Mucosa of rectum (tissue), 2 donors: ENCODE results near the gene CUBN.

Experiments
- H3K27ac ChIP-seq, 2 donors: one replicate each; pipeline ENCODE4 v1.7.0; 2013; ENCODE audit warnings: inconsistent platforms in 2 of 2, low read depth in 2 of 2, low read length in 2 of 2
- H3K27me3 ChIP-seq, 2 donors: one replicate each; pipeline ENCODE4 v1.7.0; 2013; ENCODE audit warnings: low read length in 2 of 2; ENCODE audit not compliant: control insufficient read depth in 2 of 2, insufficient read depth in 2 of 2
- H3K36me3 ChIP-seq, 2 donors: one replicate each; pipeline ENCODE4 v1.7.0; 2013; ENCODE audit warnings: low read length in 2 of 2; ENCODE audit not compliant: control insufficient read depth in 2 of 2, insufficient read depth in 2 of 2
- H3K4me1 ChIP-seq, 2 donors: one replicate each; pipeline ENCODE4 v1.7.0; 2013; ENCODE audit warnings: low read length in 2 of 2, mild to moderate bottlenecking in 1 of 2; ENCODE audit not compliant: control insufficient read depth in 2 of 2, insufficient read depth in 2 of 2
- H3K4me3 ChIP-seq, 2 donors: one replicate each; pipeline ENCODE4 v1.7.0; 2013; ENCODE audit warnings: low read length in 2 of 2
- H3K9ac ChIP-seq, 2 donors: one replicate each; pipeline ENCODE4 v1.7.0; 2013; ENCODE audit warnings: low read length in 2 of 2, low read depth in 1 of 2, mild to moderate bottlenecking in 1 of 2
- H3K9me3 ChIP-seq, 2 donors: one replicate each; pipeline ENCODE4 v1.7.0; 2013; ENCODE audit warnings: low read length in 2 of 2; ENCODE audit not compliant: control insufficient read depth in 2 of 2
- donor health status: healthy.
- donor health status: Normal muscosa, but diverticular disease.

CUBN gene

DNA sequence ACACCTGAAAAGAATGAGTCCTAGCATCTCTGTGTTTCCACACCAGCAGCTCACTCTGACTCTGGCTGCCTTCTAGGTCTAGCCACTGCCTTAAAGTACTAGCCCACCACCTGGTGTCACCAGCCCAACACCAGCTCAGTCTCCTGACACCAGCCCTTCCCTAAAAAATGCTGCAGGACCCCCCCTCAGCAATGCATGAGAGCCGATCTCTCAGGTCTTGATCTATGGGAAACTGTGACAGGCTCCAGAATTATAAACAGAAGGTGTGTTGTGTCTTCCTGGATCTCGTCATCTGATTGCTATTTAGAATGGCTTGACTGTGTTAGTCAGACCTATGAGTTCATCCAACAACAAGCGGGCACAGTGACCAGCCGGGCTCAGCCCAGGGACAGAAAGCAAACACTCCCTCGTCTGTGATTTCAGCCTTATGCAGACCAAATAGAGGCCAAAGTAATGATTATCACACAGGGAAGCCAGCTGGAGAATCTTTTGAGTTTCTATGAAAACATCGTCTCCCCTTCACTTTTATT lies 66.6 kb downstream of the CUBN start:
- no peak overlapping the region for H3K4me3 ChIP-seq
- H3K36me3 ChIP-seq = no peaks in the 10 kb centered on the region
- no peak overlapping the region for H3K27ac ChIP-seq
- no peak overlapping the region for H3K9ac ChIP-seq
- H3K9me3 ChIP-seq = no peaks in the 10 kb centered on the region
- no peaks in the 10 kb centered on the region for H3K27me3 ChIP-seq
- H3K4me1 ChIP-seq = no peaks in the 10 kb centered on the region

DNA sequence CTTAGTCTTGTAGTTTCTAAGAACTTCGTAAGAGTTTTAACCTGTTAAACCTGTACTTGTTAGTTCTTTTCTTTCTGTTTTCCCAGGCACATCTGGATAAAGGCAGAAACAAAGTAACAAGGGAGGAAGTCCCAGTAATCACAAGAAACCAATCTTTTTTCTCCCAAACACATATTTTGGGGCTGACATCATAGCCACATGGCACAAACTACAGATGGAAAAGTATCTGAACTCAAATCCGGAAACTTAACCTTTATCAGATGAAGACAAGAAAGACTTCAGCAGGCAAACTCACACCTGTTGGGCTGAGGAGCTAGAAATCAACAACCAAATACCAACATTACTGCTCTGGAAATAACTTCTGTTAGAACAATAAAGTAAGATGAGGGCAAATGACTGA lies 67.1 kb downstream of the CUBN start:
- Histone ChIP-seq H3K4me3 (no peak overlapping the region), H3K27me3 (no peaks in the 10 kb centered on the region), H3K9me3 (no peaks in the 10 kb centered on the region), H3K9ac (no peak overlapping the region), H3K27ac (no peak overlapping the region), H3K36me3 (no peaks in the 10 kb centered on the region), H3K4me1 (no peaks in the 10 kb centered on the region)

DNA sequence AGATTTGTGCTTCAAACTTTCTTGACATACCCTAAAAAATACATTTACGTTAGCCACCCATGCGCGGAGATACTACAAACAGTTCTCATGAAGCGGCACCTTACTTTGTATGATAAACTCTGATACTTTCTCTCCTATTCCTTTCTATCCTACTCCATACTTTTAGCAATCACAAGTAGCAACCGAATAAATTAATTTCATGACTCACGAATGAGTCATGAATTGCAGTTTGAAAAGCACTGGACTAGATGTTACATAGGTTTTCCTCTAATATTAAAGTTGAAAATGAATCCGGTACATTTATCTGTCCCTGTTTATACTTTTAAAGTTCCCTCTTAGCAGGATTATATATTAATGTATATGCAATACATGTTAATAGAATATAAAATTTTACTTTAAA lies 67.6 kb downstream of the CUBN start:
- H3K27ac ChIP-seq = no peak overlapping the region
- H3K36me3 ChIP-seq = no peaks in the 10 kb centered on the region
- H3K27me3 ChIP-seq = no peaks in the 10 kb centered on the region
- no peak overlapping the region for H3K4me3 ChIP-seq
- no peaks in the 10 kb centered on the region for H3K9me3 ChIP-seq
- H3K4me1 ChIP-seq = no peaks in the 10 kb centered on the region
- no peak overlapping the region for H3K9ac ChIP-seq

DNA sequence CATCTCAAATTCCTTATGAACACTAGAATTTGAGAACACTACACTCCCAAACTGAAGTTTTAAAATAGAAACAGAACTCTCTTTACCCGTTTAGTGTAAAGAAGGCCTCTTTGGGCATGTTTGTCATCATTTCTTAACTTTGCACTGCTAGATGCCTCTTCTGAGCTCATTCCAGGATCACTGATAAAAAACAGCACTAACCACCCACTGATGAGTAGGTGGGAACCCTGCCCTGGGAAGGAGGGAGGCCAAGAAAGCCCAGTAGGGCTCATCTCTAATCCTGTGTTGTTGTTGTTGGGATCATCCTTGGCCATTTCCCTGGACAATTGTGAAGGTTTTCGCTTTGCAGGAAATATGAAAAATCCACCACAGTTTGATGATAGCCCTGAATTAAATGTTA lies 68.2 kb downstream of the CUBN start:
- Histone ChIP-seq H3K27me3 (no peaks in the 10 kb centered on the region), H3K4me3 (no peak overlapping the region), H3K9ac (no peak overlapping the region), H3K4me1 (no peaks in the 10 kb centered on the region), H3K27ac (no peak overlapping the region), H3K9me3 (no peaks in the 10 kb centered on the region), H3K36me3 (no peaks in the 10 kb centered on the region)

DNA sequence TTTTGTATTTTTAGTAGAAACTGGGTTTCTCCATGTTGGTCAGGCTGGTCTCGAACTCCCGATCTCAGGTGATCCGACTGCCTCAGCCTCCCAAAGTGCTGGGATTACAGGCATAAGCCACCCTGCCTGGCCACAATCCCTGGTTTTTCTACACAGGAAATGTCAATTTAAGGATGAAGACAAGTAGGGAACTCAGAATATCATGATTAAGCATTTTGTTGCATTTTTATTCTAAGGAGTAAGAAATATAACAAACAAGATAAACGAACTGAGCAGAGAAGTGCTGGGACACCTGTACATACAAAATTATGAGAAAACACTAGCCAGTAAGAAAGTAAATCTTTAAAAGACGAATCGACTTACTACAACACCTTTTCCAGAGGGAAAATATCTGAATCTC lies 69.3 kb downstream of the CUBN start:
- no peaks in the 10 kb centered on the region for H3K36me3 ChIP-seq
- no peak overlapping the region for H3K4me3 ChIP-seq
- H3K4me1 ChIP-seq = no peaks in the 10 kb centered on the region
- H3K9me3 ChIP-seq = no peaks in the 10 kb centered on the region
- H3K27me3 ChIP-seq = no peaks in the 10 kb centered on the region
- no peak overlapping the region for H3K27ac ChIP-seq
- H3K9ac ChIP-seq = no peak overlapping the region

DNA sequence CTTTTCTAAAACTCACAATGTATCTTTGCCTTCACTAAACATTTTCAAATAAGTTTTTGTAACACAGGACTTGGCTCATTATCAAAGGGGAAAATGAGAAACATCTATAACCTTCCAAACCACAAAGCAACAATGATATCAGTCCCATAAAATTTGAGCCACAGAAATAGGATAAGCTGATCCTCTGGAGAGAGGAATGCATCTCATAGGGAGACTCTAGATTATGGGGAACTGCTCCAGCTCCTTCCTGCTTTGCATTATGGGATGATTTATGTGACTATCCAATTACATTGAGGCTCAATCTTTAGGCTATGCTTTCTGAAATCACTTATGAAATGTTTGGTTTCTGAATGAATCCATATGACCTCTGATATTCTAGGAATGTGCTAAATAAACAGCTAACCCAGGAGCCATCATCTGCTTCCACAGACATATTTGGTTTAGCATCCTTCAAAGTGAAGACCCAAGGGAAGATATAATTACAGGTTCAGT lies 70.4 kb downstream of the CUBN start:
- H3K27me3 ChIP-seq = no peaks in the 10 kb centered on the region
- H3K4me1 ChIP-seq = no peaks in the 10 kb centered on the region
- no peak overlapping the region for H3K27ac ChIP-seq
- no peaks in the 10 kb centered on the region for H3K9me3 ChIP-seq
- H3K36me3 ChIP-seq = no peaks in the 10 kb centered on the region
- H3K9ac ChIP-seq = no peak overlapping the region
- no peak overlapping the region for H3K4me3 ChIP-seq

DNA sequence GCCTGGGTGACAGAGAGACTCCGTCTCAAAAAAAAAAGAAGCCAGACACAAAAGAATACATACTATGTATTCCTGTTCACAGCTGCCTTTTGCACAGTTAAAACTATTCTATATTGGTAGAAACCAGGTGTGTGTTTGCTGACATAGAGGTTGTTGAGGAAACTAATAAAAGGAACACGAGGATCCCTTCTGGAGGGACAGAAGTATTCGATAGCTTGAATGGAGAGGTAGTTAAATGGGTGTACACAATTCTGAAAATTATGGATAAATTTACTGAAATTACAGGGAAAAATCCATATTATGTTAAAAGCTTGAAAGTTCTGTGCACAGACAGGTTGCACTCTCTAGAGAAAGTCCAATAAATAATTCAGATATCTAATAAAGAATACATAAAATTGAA lies 71.5 kb downstream of the CUBN start:
- Histone ChIP-seq H3K4me1 (no peaks in the 10 kb centered on the region), H3K27me3 (no peaks in the 10 kb centered on the region), H3K27ac (no peak overlapping the region), H3K9ac (no peak overlapping the region), H3K9me3 (no peaks in the 10 kb centered on the region), H3K36me3 (no peaks in the 10 kb centered on the region), H3K4me3 (no peak overlapping the region)

DNA sequence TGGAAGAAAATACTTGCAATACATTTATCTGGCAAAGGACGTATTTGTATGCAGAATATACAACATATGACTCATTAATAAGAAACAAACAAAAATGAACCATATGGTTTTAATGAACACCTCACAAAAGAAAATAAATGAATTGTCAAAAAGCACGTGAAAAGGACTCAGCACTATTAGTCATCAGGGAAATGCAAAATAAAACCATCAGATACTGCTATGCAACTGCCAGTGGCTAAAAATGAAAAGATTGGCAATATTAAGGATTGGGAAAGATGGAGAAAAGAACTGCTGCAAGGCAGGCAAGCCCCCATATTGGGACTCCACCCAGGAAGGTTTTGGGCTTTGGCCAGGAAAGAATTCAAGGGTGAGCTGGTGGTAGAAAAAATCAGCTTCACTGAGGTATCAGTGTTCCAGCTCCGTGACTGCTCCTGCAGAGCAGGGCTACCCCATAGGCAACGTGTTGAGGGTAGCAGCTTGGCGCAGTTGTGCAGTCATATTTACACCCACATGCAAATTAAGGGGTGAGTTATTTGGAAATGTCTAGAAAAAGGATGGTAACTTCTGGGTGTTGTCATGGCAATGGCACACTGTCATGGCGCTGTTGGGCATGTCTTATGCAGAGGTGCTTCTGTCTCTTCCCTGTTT lies 72.7 kb downstream of the CUBN start:
- H3K9me3 ChIP-seq = no peaks in the 10 kb centered on the region
- H3K4me3 ChIP-seq = no peak overlapping the region
- H3K27me3 ChIP-seq = no peaks in the 10 kb centered on the region
- H3K9ac ChIP-seq = no peak overlapping the region
- no peaks in the 10 kb centered on the region for H3K36me3 ChIP-seq
- H3K27ac ChIP-seq = no peak overlapping the region
- H3K4me1 ChIP-seq = no peaks in the 10 kb centered on the region

DNA sequence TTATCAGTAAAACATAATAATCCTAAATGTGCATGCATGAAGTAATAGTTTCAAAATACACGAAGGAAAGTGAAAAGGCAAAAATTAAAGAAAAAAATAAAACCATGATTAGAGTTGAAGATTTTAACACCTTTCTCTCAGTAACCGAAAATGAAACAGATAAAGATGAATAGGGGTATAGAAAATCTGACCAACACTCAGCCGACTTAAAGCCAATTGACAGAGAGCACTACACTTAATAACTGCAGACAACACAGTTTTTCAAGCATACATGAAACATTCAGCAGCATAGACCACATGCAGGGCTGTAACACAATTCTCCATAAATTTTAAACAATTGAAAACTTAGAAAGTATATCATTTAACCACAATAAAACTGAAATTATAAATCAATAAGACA lies 76.1 kb downstream of the CUBN start:
- H3K27ac ChIP-seq = no peak overlapping the region

DNA sequence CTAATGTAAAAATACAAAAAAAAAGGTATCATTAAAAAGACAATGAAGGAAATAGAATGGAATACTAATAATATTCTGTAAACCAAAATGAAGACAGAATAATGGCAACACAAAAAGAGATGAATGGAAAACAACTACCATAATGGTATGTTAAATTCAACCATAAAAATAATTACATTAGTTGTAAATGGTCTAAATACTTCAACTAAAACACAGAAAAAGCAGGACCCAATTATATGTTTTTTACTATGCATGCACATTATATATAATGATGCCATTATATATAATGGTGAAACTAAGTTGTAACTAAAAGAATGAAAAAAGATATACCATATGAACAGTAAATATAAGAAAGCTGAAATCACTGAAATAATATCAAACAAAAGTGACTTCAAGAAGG lies 76.5 kb downstream of the CUBN start:
- Histone ChIP-seq H3K27me3 (no peaks in the 10 kb centered on the region), H3K4me1 (no peaks in the 10 kb centered on the region), H3K9me3 (no peaks in the 10 kb centered on the region), H3K36me3 (no peaks in the 10 kb centered on the region), H3K4me3 (no peak overlapping the region), H3K27ac (no peak overlapping the region), H3K9ac (no peak overlapping the region)

More for the DNA sequence above, 76.1 kb downstream of the CUBN start:
- Histone ChIP-seq H3K4me3 (no peak overlapping the region), H3K9ac (no peak overlapping the region), H3K4me1 (no peaks in the 10 kb centered on the region), H3K36me3 (no peaks in the 10 kb centered on the region), H3K27me3 (no peaks in the 10 kb centered on the region), H3K9me3 (no peaks in the 10 kb centered on the region)
